ENCODE data around the gene MEGF10. TPM values are rescaled to one million over a fixed set of nuclear protein-coding genes. Genes with fewer than 3 reads are reported as not detected.

Gene MEGF10
- total and polyA plus RNA-seq, 4 experiments from 2014 or later = not detected

DNA sequence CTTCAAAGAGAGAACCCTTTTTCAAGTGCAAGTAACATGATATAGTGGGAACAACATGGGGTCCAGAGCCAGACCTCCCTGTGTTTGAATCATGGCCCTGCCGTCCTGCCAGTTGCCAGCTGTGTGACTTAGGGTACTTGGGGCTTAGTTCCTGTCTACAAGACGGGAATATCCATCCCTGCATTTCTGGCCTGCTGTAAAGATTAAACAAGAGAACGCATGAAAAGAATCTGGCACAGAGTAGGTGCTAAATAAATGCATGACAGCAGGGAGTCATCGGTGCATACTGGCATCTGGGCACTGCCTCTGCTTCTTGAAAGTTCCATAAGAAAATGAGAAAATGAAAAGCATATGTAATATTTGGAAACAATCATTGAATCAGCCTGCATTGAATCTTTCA, 149.0 kb downstream of the MEGF10 start:
- H3K4me3 ChIP-seq (ENCODE audit: low read length in 2 of 2) = no peak overlapping the region
- Mint-ChIP-seq H3K36me3 (no peaks in the 10 kb centered on the region), H3K27ac (no peak overlapping the region), H3K9me3 (no peaks in the 10 kb centered on the region), H3K4me1 (no peaks in the 10 kb centered on the region), H3K4me3 (no peak overlapping the region), H3K27me3 (peaks cover 0 to 5% of the 10 kb centered on the region in 2 donors)
- no peaks in the 10 kb centered on the region for H3K4me1 ChIP-seq (ENCODE audit: insufficient read depth, low read length)
- no peaks in the 10 kb centered on the region for H3K27me3 ChIP-seq (ENCODE audit: insufficient read depth, low read length)
- CTCF ChIA-PET (ENCODE audit: partially characterized antibody) = no interaction called here
- DNase-seq = no peak
- intact Hi-C loops (cut with micrococcal nuclease) = no loop called here
- H3K27ac ChIP-seq (ENCODE audit: low read depth, low read length) = no peak overlapping the region
- POLR2A ChIA-PET (ENCODE audit: partially characterized antibody) = no interaction called here
- no peaks in the 10 kb centered on the region for H3K9me3 ChIP-seq (ENCODE audit: control insufficient read depth in 1 of 2, low read length in 2 of 2)
- H3K36me3 ChIP-seq (ENCODE audit: insufficient read depth, low read length) = no peaks in the 10 kb centered on the region

DNA sequence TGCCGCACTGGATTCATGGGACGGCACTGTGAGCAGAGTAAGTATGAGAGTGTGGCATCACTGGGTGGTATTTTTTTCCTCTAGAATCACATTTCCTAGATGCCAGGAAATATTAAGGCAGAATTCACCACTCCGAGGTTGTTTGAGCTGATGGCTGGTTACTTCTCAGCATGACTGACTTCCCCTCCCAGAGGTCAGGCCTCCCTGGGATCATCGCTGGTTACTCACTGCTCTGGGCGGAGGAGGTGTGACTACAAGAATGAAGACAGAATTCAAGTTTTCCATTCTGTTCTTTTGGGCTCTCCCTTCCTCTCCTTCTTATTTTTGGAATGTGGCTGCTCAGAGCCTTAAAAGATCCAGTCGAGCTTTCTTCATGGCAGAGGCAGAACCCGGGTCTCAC, 150.2 kb downstream of the MEGF10 start:
- H3K36me3 ChIP-seq (ENCODE audit: insufficient read depth, low read length) = no peaks in the 10 kb centered on the region
- no peaks in the 10 kb centered on the region for H3K9me3 ChIP-seq (ENCODE audit: control insufficient read depth in 1 of 2, low read length in 2 of 2)
- no peaks in the 10 kb centered on the region for H3K9me3 Mint-ChIP-seq
- no peak overlapping the region for H3K27ac Mint-ChIP-seq
- H3K4me3 ChIP-seq (ENCODE audit: low read length in 2 of 2) = no peak overlapping the region
- CTCF ChIA-PET (ENCODE audit: partially characterized antibody) = no interaction called here
- no peak overlapping the region for H3K4me3 Mint-ChIP-seq
- intact Hi-C loops (cut with micrococcal nuclease) = no loop called here
- no peak for DNase-seq
- H3K36me3 Mint-ChIP-seq = no peaks in the 10 kb centered on the region
- peaks cover 0 to 6% of the 10 kb centered on the region in 2 donors for H3K27me3 Mint-ChIP-seq
- no peak overlapping the region for H3K27ac ChIP-seq (ENCODE audit: low read depth, low read length)
- H3K4me1 Mint-ChIP-seq = no peaks in the 10 kb centered on the region
- no peaks in the 10 kb centered on the region for H3K27me3 ChIP-seq (ENCODE audit: insufficient read depth, low read length)
- POLR2A ChIA-PET (ENCODE audit: partially characterized antibody) = no interaction called here
- H3K4me1 ChIP-seq (ENCODE audit: insufficient read depth, low read length) = no peaks in the 10 kb centered on the region

DNA sequence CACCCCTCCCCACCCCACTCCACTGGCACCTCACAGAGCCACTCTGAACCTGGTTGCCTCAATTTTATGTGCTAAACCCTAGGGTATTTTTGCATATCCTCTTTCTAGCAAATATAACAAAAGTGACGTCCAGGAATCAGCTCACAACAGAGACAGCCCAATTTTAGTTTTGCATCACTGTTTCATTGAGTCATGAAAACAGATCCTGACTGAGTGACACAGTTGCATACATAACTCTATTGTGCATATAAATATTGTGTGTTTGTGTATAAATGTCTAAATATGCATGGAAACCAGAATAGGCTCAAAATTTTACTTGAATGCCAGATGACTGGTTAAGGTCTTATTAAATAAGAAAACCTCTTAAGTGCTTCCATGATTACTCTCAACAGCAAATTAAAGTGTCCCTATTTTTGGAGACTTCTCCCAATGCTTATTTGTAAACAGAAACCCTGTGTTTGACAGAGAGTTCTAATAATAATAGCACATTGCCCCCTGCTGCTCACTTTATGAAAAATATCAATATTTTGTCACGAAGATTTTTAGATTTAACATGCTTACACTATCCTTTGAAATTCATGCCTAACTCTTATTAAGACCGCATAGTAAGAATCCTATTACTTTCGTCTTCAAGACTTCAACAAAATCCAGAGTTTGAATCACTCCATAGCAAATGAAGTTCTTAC, 151.3 kb downstream of the MEGF10 start:
- Histone ChIP-seq H3K4me3 (ENCODE audit: low read length in 2 of 2) (no peak overlapping the region), H3K27ac (ENCODE audit: low read depth, low read length) (no peak overlapping the region), H3K4me1 (ENCODE audit: insufficient read depth, low read length) (no peaks in the 10 kb centered on the region), H3K36me3 (ENCODE audit: insufficient read depth, low read length) (no peaks in the 10 kb centered on the region), H3K9me3 (ENCODE audit: control insufficient read depth in 1 of 2, low read length in 2 of 2) (no peaks in the 10 kb centered on the region), H3K27me3 (ENCODE audit: insufficient read depth, low read length) (no peaks in the 10 kb centered on the region)
- Mint-ChIP-seq H3K36me3 (no peaks in the 10 kb centered on the region), H3K4me1 (no peaks in the 10 kb centered on the region), H3K27me3 (peaks cover 0 to 6% of the 10 kb centered on the region in 2 donors), H3K27ac (no peak overlapping the region), H3K4me3 (no peak overlapping the region), H3K9me3 (no peaks in the 10 kb centered on the region)
- POLR2A ChIA-PET (ENCODE audit: partially characterized antibody) = no interaction called here
- no peak for DNase-seq
- CTCF ChIA-PET (ENCODE audit: partially characterized antibody) = interaction anchor here (1.9 kb wide), 1 partner anchor 10 kb away, joined by 4 read pairs; no protein-coding TSS in a partner anchor
- intact Hi-C loops (cut with micrococcal nuclease) = no loop called here

DNA sequence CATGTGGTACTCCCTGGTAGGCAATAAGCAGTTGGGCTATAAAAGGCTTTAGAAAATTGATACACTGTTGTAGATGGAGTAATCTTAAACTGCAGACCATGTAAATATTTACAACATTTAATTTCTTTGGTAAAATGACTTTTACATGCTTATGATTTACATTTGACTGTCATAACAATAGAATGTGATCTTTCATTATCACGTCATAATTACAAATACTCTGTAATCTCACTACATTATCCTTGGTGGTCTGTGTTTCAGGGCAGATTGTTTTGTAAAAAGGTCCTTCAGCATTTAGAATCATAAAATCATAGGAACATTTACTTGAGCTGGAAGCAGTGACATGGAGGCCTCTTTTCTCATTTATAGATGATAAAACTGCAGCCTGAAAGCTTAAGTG, 153.6 kb downstream of the MEGF10 start:
- CTCF ChIA-PET (ENCODE audit: partially characterized antibody) = interaction anchor here (1.9 kb wide), 1 partner anchor 8 kb away, joined by 4 read pairs; no protein-coding TSS in a partner anchor
- Mint-ChIP-seq H3K4me3 (no peak overlapping the region), H3K36me3 (no peaks in the 10 kb centered on the region), H3K4me1 (no peaks in the 10 kb centered on the region), H3K27ac (no peak overlapping the region), H3K27me3 (peaks cover 1 to 4% of the 10 kb centered on the region in 2 donors), H3K9me3 (no peaks in the 10 kb centered on the region)
- no peak overlapping the region for H3K27ac ChIP-seq (ENCODE audit: low read depth, low read length)
- no peak overlapping the region for H3K4me3 ChIP-seq (ENCODE audit: low read length in 2 of 2)
- H3K9me3 ChIP-seq (ENCODE audit: control insufficient read depth in 1 of 2, low read length in 2 of 2) = no peaks in the 10 kb centered on the region
- H3K4me1 ChIP-seq (ENCODE audit: insufficient read depth, low read length) = no peaks in the 10 kb centered on the region
- POLR2A ChIA-PET (ENCODE audit: partially characterized antibody) = no interaction called here
- no peaks in the 10 kb centered on the region for H3K27me3 ChIP-seq (ENCODE audit: insufficient read depth, low read length)
- intact Hi-C loops (cut with micrococcal nuclease) = no loop called here
- no peaks in the 10 kb centered on the region for H3K36me3 ChIP-seq (ENCODE audit: insufficient read depth, low read length)
- DNase-seq = no peak

DNA sequence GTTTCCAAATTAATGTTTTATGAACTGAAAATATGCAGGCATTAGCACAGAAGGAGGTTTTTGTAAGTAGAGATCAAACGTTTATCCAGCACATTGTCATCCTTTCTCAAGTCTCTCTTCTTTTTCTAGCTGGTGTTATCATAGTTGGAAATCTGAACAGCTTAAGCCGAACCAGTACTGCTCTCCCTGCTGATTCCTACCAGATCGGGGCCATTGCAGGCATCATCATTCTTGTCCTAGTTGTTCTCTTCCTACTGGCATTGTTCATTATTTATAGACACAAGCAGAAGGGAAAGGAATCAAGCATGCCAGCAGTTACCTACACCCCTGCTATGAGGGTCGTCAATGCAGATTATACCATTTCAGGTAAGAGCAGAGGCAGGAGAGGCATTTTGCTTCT, 154.7 kb downstream of the MEGF10 start:
- H3K36me3 Mint-ChIP-seq = no peaks in the 10 kb centered on the region
- no peak for DNase-seq
- intact Hi-C loops (cut with micrococcal nuclease) = no loop called here
- Histone ChIP-seq H3K4me1 (ENCODE audit: insufficient read depth, low read length) (no peaks in the 10 kb centered on the region), H3K36me3 (ENCODE audit: insufficient read depth, low read length) (no peaks in the 10 kb centered on the region), H3K4me3 (ENCODE audit: low read length in 2 of 2) (no peak overlapping the region), H3K27me3 (ENCODE audit: insufficient read depth, low read length) (no peaks in the 10 kb centered on the region), H3K27ac (ENCODE audit: low read depth, low read length) (no peak overlapping the region), H3K9me3 (ENCODE audit: control insufficient read depth in 1 of 2, low read length in 2 of 2) (no peaks in the 10 kb centered on the region)
- no peaks in the 10 kb centered on the region for H3K4me1 Mint-ChIP-seq
- no peak overlapping the region for H3K4me3 Mint-ChIP-seq
- no peaks in the 10 kb centered on the region for H3K9me3 Mint-ChIP-seq
- no peak overlapping the region for H3K27ac Mint-ChIP-seq
- POLR2A ChIA-PET (ENCODE audit: partially characterized antibody) = no interaction called here
- CTCF ChIA-PET (ENCODE audit: partially characterized antibody) = no interaction called here
- peaks cover 1 to 4% of the 10 kb centered on the region in 2 donors for H3K27me3 Mint-ChIP-seq

DNA sequence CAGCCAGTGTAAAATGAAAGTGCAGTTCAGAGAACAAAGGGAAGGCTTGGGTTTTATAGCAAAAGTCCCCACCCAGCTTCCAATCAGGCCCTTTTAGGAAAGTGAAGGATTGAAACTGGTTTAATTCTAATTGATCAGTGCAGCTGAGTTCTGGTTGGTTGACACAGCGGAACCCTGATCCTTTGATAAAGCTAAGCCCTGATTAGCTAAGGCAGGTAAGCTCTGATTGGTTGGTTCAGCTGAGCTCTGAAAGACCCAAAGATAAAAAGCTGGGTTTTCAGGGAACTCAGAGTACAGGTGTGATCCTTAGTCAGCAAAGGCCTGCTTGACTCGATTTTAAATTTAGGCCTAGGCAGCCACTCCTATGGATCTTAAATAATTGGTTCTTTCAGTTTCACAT, 156.0 kb downstream of the MEGF10 start:
- no peaks in the 10 kb centered on the region for H3K36me3 Mint-ChIP-seq
- POLR2A ChIA-PET (ENCODE audit: partially characterized antibody) = no interaction called here
- no peak overlapping the region for H3K4me3 Mint-ChIP-seq
- Histone ChIP-seq H3K27me3 (ENCODE audit: insufficient read depth, low read length) (no peaks in the 10 kb centered on the region), H3K4me1 (ENCODE audit: insufficient read depth, low read length) (no peaks in the 10 kb centered on the region), H3K36me3 (ENCODE audit: insufficient read depth, low read length) (no peaks in the 10 kb centered on the region), H3K27ac (ENCODE audit: low read depth, low read length) (no peak overlapping the region), H3K4me3 (ENCODE audit: low read length in 2 of 2) (no peak overlapping the region), H3K9me3 (ENCODE audit: control insufficient read depth in 1 of 2, low read length in 2 of 2) (no peaks in the 10 kb centered on the region)
- DNase-seq = no peak
- intact Hi-C loops (cut with micrococcal nuclease) = no loop called here
- CTCF ChIA-PET (ENCODE audit: partially characterized antibody) = no interaction called here
- H3K27ac Mint-ChIP-seq = no peak overlapping the region
- no peaks in the 10 kb centered on the region for H3K4me1 Mint-ChIP-seq
- peaks cover 1 to 4% of the 10 kb centered on the region in 2 donors for H3K27me3 Mint-ChIP-seq
- no peaks in the 10 kb centered on the region for H3K9me3 Mint-ChIP-seq

DNA sequence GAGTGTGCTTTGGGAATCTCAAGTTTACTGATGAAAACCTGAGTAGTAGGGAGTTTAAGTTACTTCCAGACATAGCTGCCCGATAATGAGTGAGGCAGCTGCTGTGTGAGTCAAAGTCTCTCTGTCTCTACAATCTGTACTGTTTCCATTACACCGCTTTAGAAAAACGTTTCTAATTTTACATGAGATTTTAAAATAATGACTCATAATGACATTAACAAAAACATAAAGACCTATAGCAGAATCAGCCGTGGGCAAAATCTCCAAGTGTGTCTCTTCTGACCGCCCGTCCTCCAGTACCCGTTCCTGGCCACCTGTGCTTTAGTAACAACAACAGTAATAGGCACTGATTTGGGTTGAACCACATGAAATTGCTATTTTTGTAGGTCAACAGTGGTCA, 157.2 kb downstream of the MEGF10 start:
- H3K4me3 Mint-ChIP-seq = no peak overlapping the region
- CTCF ChIA-PET (ENCODE audit: partially characterized antibody) = no interaction called here
- no peaks in the 10 kb centered on the region for H3K9me3 ChIP-seq (ENCODE audit: control insufficient read depth in 1 of 2, low read length in 2 of 2)
- no peak overlapping the region for H3K27ac Mint-ChIP-seq
- intact Hi-C loops (cut with micrococcal nuclease) = no loop called here
- H3K4me1 ChIP-seq (ENCODE audit: insufficient read depth, low read length) = no peaks in the 10 kb centered on the region
- H3K27me3 Mint-ChIP-seq = peaks cover 3 to 4% of the 10 kb centered on the region in 2 donors
- H3K36me3 ChIP-seq (ENCODE audit: insufficient read depth, low read length) = no peaks in the 10 kb centered on the region
- POLR2A ChIA-PET (ENCODE audit: partially characterized antibody) = no interaction called here
- no peak overlapping the region for H3K27ac ChIP-seq (ENCODE audit: low read depth, low read length)
- H3K9me3 Mint-ChIP-seq = no peaks in the 10 kb centered on the region
- no peaks in the 10 kb centered on the region for H3K27me3 ChIP-seq (ENCODE audit: insufficient read depth, low read length)
- H3K4me3 ChIP-seq (ENCODE audit: low read length in 2 of 2) = no peak overlapping the region
- H3K4me1 Mint-ChIP-seq = no peaks in the 10 kb centered on the region
- no peak for DNase-seq
- H3K36me3 Mint-ChIP-seq = no peaks in the 10 kb centered on the region

DNA sequence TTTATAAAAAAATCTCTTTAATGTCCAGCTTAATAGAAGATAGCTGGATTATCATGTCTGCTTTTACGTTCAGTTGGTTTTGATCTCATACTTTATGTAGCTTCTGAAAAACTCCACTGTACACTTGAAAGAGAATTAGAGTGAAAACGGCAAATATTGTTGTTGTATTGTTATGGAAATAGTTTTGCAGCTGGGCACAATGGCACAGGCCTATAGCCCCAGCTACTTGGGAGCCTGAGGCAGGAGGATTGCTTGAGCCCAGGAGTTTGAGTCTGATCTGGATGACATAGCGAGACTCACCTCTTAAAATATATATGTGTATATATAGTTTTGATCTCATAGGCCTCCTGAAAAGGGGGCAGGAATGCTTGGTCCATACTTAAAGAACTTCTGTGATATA, 159.4 kb downstream of the MEGF10 start:
- no peaks in the 10 kb centered on the region for H3K9me3 ChIP-seq (ENCODE audit: control insufficient read depth in 1 of 2, low read length in 2 of 2)

More for the DNA sequence above, 159.4 kb downstream of the MEGF10 start:
- Histone ChIP-seq H3K27me3 (ENCODE audit: insufficient read depth, low read length) (no peaks in the 10 kb centered on the region), H3K27ac (ENCODE audit: low read depth, low read length) (no peak overlapping the region), H3K4me3 (ENCODE audit: low read length in 2 of 2) (no peak overlapping the region), H3K4me1 (ENCODE audit: insufficient read depth, low read length) (no peaks in the 10 kb centered on the region), H3K36me3 (ENCODE audit: insufficient read depth, low read length) (no peaks in the 10 kb centered on the region)
- Mint-ChIP-seq H3K4me3 (no peak overlapping the region), H3K4me1 (no peaks in the 10 kb centered on the region), H3K36me3 (no peaks in the 10 kb centered on the region), H3K27ac (no peak overlapping the region), H3K27me3 (peaks cover 1 to 6% of the 10 kb centered on the region in 2 donors), H3K9me3 (no peaks in the 10 kb centered on the region)
- ChIA-PET POLR2A (ENCODE audit: partially characterized antibody) (interaction anchor here (0.6 kb wide), 1 partner anchor 68 kb away, joined by 3 read pairs; no protein-coding TSS in a partner anchor), CTCF (ENCODE audit: partially characterized antibody) (no interaction called here)
- intact Hi-C loops (cut with micrococcal nuclease) = no loop called here
- no peak for DNase-seq
